Measurements from ENCODE around the gene RPS15A.
"Not testable (repeated sequence)": the region's sequence is repeated elsewhere in the genome, so short reads cannot be mapped to it uniquely, and the experiment has no call there.

RPS15A gene

GRCh38 chr16:18796377-18796776 is 6.2 kb upstream of the RPS15A start:
- no peak for DNase-seq

DNA sequence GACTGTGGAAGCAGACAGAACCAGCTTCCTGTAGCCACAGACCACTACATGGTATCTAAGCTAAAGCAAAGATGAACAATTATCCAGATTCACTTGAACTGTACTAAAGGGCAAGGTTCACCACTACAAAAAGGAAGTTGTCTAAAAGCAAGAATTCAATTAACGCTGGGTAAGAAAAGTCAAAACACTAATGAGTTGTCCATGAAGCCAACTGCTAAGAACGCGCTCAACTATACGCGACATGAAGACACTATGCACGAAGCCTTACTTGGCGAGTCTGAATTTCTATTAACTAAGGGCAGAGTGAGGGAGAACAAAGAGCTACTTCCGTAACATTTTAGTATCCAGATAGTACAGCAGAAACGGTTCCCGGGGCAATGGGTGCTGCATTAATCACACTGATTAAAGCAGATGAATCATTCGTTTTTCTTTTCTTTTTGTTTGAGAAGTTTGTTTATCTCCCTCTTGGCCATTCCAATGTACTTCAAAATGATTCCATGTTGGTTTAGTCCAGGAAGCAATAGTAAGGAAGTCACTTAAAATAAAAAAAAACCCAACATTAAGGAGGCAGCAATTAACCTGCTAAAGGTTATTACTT is 2.8 kb upstream of the RPS15A start:
- DNase-seq: no peak

GRCh38 chr16:18789515-18789849 is 652 bp downstream of the RPS15A start:
- no peak for DNase-seq

DNA sequence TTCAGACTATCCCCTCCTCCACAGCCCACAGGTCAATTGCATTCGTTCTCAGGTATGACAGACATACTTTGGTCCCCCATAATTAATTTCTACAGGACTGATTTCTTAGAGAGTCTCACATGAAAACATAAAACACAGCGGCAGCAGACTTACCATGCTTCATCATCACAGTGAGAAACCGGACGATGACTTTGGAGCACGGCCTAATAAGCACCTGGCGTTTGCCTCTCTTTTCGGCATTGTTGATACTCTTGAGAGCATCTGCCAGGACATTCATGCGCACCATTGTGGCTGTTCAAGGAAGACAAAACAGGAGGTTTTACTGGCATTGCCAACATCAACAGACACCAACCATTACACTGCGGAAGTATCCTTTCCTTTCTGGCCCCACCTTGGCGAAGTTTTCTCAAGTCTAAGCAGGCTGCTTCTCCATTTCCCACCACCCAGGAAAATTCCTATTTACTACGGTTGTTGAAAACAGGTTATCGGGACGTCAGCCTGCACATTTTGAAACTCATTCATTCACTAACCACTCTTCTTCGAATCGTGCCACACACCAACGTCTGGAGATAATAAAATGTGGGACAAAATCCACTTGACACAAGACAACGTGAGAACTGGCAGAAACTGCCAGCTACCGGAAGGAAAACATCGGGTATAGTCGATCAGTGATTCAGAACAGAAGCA is 1.2 kb downstream of the RPS15A start:
- no peak for DNase-seq

GRCh38 chr16:18784917-18785623 is 5.1 kb downstream of the RPS15A start:
- DNase-seq: no peak

- DNase-seq: no peak
These were observed 6.4 kb downstream of the RPS15A start for GRCh38 chr16:18783430-18784341.

- no peak for DNase-seq
These were observed 7.3 kb downstream of the RPS15A start for GRCh38 chr16:18782697-18783429.

DNA sequence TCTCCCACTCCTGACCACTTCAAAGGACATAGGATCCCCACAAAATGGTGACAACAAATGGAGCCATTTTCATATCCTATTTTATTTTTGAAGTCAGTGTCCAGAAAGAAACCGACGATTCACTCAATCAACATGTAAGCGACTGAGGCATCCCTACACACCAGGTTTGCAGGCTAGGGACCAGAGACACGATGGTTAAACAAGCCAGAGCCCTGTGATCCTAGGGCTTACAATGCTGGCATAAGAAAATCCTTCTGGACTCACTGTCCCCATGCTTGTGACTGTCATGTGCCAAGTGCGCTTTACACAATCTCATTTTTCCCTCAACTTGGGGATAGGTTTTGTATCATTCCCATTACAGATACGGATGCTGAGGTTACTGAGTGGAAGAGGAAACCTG is 8.9 kb downstream of the RPS15A start:
- not testable (repeated sequence) for DNase-seq

DNA sequence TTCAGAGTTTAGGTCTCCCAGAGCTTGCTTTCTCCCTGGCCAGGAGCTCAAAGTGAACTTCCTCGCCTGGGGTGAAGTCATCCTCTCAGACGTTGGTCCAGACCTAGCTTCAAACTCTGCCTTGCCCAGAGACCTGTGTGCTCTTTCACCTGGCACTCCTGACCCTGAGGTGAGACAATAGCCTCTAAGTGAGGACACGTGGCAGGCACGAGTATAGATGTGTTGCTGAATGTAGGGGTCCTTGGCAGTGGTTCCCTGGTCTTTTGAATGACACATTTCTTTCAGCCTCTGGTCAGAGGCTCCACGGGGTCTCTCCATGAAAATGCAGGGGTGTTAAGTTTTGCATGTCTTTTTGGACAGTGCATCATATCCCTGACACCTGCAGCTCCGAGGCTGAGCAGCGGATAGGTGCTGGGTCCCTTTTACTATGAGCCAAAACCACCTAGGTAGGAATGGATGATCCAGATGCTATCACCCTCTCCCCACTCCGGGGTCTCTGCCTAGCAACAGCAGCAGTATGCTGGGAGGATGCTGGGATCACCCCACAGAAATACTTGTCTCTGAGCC is 9.6 kb downstream of the RPS15A start:
- not testable (repeated sequence) for DNase-seq

GRCh38 chr16:18777664-18778063 is 12.5 kb downstream of the RPS15A start:
- DNase-seq: not testable (repeated sequence)

DNA sequence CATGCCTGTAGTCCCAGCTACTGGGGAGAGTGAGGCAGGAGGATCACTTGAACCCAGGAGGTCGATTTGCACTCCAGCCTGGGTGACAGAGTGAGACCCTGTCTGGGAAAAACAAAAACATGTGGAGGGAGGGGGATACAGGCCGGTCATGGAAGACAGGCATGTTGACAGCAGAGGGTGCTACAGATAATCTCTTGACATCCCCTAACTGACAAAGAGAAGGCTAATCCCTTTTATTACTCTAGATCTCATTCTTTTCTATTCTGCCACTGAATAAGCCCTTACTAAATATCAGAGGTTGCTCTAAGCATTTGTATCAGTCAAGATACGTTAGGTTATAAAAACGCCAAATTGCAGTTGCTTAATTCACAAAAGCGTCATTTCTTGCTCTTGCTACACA is 13.8 kb downstream of the RPS15A start:
- DNase-seq: not testable (repeated sequence)

GRCh38 chr16:18774651-18775050 is 15.5 kb downstream of the RPS15A start:
- not testable (repeated sequence) for DNase-seq

DNA sequence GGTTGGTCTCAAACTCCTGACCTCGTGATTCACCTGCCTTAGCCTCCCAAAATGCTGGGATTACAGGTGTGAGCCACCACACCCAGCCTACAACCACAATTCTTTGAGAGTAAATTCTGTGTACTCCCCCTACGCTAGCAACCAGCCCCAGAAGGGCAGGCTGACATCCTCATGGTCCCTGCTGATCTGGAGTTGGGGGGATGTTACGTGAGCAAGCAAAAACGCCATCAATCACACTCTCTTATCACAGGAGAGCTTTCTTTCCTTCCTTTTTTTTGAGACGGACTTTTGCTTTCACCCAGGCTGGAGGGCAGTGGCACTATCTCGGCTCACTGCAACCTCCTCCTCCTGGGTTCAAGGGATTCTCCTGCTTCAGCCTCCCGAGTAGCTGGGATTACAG is 18.0 kb downstream of the RPS15A start:
- DNase-seq: not testable (repeated sequence)

- not testable (repeated sequence) for DNase-seq
These were observed 19.7 kb downstream of the RPS15A start for GRCh38 chr16:18770336-18770962.

GRCh38 chr16:18767217-18767616 is 22.9 kb downstream of the RPS15A start:
- not testable (repeated sequence) for DNase-seq

- not testable (repeated sequence) for DNase-seq
These were observed 27.4 kb downstream of the RPS15A start for GRCh38 chr16:18762713-18763112.

DNA sequence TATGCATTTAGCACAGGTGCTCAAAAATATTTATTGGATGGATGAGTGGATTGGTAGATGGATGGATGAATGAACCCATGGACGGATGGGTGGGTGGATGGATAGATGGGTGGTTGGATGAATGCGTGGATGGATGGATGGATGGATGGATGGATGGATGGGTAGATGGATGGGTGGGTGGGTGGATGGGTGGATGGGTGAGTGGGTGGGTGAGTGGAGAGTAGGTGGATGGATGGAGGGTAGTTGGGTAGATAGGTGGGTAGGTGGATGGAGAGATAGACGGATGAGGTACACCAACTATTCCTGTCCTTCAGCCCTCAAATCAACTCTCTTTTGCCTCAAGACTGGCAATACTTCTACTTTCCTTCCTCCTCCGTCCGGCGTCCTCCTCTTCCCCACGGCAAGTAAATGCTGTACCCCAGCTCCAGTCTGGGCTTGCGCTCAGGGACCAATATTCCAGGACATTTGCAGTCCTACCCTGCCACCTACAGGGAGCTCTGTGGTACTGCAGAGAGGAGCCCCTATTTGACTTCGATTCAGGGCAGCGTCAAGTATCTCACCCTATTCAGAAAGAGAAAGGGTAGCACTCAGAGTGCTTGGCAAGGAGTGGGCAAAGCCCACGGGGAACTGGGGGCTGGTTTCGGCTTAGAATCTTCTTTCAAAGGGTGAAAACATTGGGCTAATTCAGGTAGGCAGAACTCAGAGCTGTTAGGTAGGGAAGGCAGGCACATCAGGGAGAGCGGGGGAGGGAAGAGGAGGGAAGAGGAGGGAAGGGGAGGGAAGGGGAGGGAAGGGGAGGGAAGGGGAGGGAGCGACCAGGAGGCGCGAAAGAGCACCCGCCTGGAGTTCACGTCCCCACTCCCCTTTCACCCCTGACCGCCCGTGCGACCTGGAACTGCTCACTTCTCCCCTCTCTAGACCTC is 30.3 kb downstream of the RPS15A start:
- DNase-seq: not testable (repeated sequence)

GRCh38 chr16:18757960-18758660 is 32.0 kb downstream of the RPS15A start:
- not testable (repeated sequence) for DNase-seq

GRCh38 chr16:18756639-18757038 is 33.5 kb downstream of the RPS15A start:
- not testable (repeated sequence) for DNase-seq

DNA sequence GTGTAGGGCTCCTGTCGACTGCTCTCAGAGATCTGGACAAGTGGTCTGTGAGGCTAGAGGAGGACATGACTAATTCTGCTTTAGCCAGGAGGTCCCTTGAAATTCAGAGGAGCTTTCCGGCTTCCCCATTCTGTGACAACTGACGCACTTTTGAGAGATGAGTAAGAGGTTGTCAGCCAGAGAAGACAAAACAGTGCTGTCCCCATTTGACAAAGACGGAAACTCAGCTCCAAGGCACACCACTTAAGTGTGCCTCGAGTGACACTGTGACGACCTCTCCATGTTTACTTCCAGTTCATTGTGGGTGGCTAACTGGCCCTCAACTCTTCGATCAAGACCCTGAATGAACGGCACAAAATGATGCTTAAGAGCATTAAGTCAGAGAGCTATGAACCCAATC is 47.3 kb downstream of the RPS15A start:
- not testable (repeated sequence) for DNase-seq

All from activated gamma-delta T cell (primary cell).